Heart right ventricle (tissue), 16 donors: ENCODE results near the gene SRC. TPM values are rescaled to one million over a fixed set of nuclear protein-coding genes. Genes with fewer than 3 reads are reported as not detected.
"Not testable (repeated sequence)": the region's sequence is repeated elsewhere in the genome, so short reads cannot be mapped to it uniquely, and the experiment has no call there.

Experiments
- ATAC-seq, 8 donors: fragments of 200-7000 bp; cut with Tn5 transposase; one replicate each; pipeline ENCODE4 v1.9.1; 2020; ENCODE audit warnings: mild to moderate bottlenecking in 8 of 8, moderate library complexity in 8 of 8, moderate number of reproducible peaks in 1 of 8
- DNase-seq, 2 donors: peaks; one replicate each; pipeline ENCODE4 v3.0.0-alpha.2; 2020
- H3K27ac ChIP-seq, 10 donors: fragments of 200-600 bp; sonication (generic) in 2 of 10; one replicate each; pipeline versions ENCODE4 v1.5.0 to v1.8.0; 2020 to 2022; ENCODE audit warnings: mild to moderate bottlenecking in 3 of 10
- H3K27me3 ChIP-seq, 7 donors: fragments of 200-600 bp; one replicate each; pipeline ENCODE4 v1.8.0; 2021 to 2022; ENCODE audit warnings: mild to moderate bottlenecking in 2 of 7
- H3K36me3 ChIP-seq, 9 donors: fragments of 200-600 bp; sonication (generic) in 1 of 9; one replicate each; pipeline versions ENCODE4 v1.5.0 to v1.8.0; 2020 to 2022; ENCODE audit warnings: mild to moderate bottlenecking in 2 of 9
- H3K4me1 ChIP-seq, 9 donors: fragments of 200-600 bp; sonication (generic) in 1 of 9; one replicate each; pipeline versions ENCODE4 v1.5.0 to v1.8.0; 2020 to 2022; ENCODE audit warnings: mild to moderate bottlenecking in 4 of 9
- H3K4me3 ChIP-seq, 10 donors: fragments of 200-600 bp; sonication (generic) in 2 of 10; one replicate each; pipeline versions ENCODE4 v1.5.0 to v1.8.0; 2020 to 2022; ENCODE audit warnings: mild to moderate bottlenecking in 7 of 10, moderate library complexity in 2 of 10
- H3K9me3 ChIP-seq, 11 donors: fragments of 200-600 bp in 10 of 11; sonication (generic) in 2 of 11; one replicate each; pipeline versions ENCODE4 v1.5.0 to v1.8.0; 2013 to 2022; ENCODE audit warnings: mild to moderate bottlenecking in 2 of 11, control low read depth in 1 of 11, moderate library complexity in 1 of 11
- WGBS, 2 donors: extraction: QIAGEN DNeasy Blood & Tissue Kit; methylation state at CpG; one replicate each; pipeline ENCODE4 v1.1.7; 2013; ENCODE audit warnings: inconsistent platforms in 1 of 2; 5-methylcytosine and 5-hydroxymethylcytosine counted together
- intact Hi-C, 10 donors: fragments of 100-400 bp; cut with DNase I; formaldehyde crosslinking; loops; one replicate each; pipeline versions ENCODE4 v1.11.1 to v1.14.2; 2022
- polyA plus RNA-seq, 2 donors: library from polyadenylated mRNA; stranded (reverse); fragments of 200-250 nt; gene quantifications; one replicate each; pipeline ENCODE4 v1.2.3, GENCODE V29; 2013
- total RNA-seq, 10 donors: library from RNA; stranded (reverse); fragmentation: NEBNext Ultra II Directional in 3 of 10; extraction: Animal tissue kit (Norgen Biotek cat#: 25700) in 3 of 10; gene quantifications; one replicate each; pipeline versions ENCODE4 v1.2.1 to v1.2.4, GENCODE V29; 2021 to 2023
- TF ChIP-seq, protein P1 (sequence below), 9 donors: fragments of 200-600 bp; sonication (generic) in 2 of 9; IDR thresholded peaks; one replicate each; pipeline versions ENCODE4 v1.5.0 to v1.8.0; 2021 to 2022; ENCODE audit warnings: antibody characterized with exemption in 9 of 9, mild to moderate bottlenecking in 5 of 9, moderate library complexity in 1 of 9
- donor health status: Arrhythmogenic right ventricular cardiomyopathy.
- donor health status: ischemic (EF 13 %, LVEDD 7.1; RV severe dilation, severe dysfunction).
- donor health status: healthy with polysubstance abuse.
- donor health status: DM: no; HTN: yes; CAD: no.
- donor health status: DM: no; HTN: no; CAD: no.
- donor health status: ischemic (EF 25% LVEDD 6.9; RV normal size, moderate dysfunction).
- donor health status: ischemic (EF 25% LVEDD 5.7; RV mildly dilated, moderate dysfunction).
- donor health status: healthy.
- donor health status: DM: yes; HTN: yes; CAD: no.
- donor health status: Ischemic cardiomyopathy.
- donor health status: ischemic (EF 35%, LVEDD 5.7; RV mildly dilated, moderate dysfunction).
- donor health status: nonischemic (EF 11% LVEDD 7.7; RV severe dilation, severe dysfunction).
- donor health status: DM: yes; HTN: yes; CAD: no.
- donor health status: PGD.
- donor health status: ischemic (EF 29% LVEDD 5.4; RV normal size, mild dysfunction).
- donor health status: nonischemic (EF 23%, LVEDD 6.1; RV moderate dilation, normal function).

The SRC gene
- total and polyA plus RNA-seq, 12 donors, result 1.9 to 10.8 (median 4.2) TPM

DNA sequence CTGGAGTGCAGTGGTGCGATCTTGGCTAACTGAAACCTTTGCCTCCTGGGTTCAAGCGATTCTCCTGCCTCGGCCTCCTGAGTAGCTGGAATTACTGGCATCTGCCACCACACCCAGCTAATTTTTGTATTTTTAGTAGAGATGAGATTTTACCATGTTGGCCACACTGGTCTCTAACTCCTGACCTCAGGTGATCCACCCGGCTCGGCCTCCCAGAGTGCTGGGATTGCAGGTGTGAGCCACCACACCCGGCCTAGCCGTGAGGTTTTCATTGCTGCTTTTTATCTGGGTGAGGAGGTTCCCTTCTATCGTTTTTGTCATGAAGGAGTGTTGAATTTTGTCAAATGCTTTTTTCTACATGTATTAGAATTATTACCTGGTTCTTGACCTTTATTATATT is 23.9 kb downstream of the SRC start:
- intact Hi-C loops, result no loop called here
- DNase-seq (no peak), ATAC-seq (no peak)
- H3K4me1 ChIP-seq, result peaks cover 0 to 15% (median 0%) of the 10 kb centered on the region in 9 donors
- no peaks in the 10 kb centered on the region for H3K9me3 ChIP-seq
- TF ChIP-seq, protein P1, sequence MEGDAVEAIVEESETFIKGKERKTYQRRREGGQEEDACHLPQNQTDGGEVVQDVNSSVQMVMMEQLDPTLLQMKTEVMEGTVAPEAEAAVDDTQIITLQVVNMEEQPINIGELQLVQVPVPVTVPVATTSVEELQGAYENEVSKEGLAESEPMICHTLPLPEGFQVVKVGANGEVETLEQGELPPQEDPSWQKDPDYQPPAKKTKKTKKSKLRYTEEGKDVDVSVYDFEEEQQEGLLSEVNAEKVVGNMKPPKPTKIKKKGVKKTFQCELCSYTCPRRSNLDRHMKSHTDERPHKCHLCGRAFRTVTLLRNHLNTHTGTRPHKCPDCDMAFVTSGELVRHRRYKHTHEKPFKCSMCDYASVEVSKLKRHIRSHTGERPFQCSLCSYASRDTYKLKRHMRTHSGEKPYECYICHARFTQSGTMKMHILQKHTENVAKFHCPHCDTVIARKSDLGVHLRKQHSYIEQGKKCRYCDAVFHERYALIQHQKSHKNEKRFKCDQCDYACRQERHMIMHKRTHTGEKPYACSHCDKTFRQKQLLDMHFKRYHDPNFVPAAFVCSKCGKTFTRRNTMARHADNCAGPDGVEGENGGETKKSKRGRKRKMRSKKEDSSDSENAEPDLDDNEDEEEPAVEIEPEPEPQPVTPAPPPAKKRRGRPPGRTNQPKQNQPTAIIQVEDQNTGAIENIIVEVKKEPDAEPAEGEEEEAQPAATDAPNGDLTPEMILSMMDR (IDR thresholded peaks at IDR 0.05), result no peak
- peaks cover 0 to 12% (median 0%) of the 10 kb centered on the region in 9 donors for H3K36me3 ChIP-seq
- H3K27me3 ChIP-seq, result no peaks in the 10 kb centered on the region
- no peak overlapping the region for H3K27ac ChIP-seq
- H3K4me3 ChIP-seq, result no peak overlapping the region
- WGBS, 2 donors, result 93 to 94% methylated on average over 8 of the region's 8 CpGs

DNA sequence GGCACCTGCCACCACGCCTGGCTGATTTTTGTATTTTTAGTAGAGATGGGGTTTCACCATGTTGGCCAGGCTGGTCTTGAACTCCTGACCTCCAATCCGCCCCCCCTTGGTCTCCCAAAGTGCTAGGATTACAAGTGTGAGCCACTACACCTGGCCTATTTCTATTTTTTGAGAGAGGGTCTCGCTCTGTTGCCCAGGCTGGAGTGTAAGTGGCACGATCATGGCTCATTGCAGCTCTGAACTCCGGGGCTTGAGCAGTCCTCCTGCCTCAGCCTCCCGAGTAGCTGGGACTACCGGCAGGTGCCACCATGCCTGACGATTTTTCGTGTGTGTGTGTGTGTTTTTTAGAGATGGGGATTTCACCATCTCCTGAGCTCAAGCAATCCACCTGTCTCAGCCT is 25.9 kb downstream of the SRC start:
- H3K4me3 ChIP-seq, H3K9me3 ChIP-seq, intact Hi-C loops, H3K4me1 ChIP-seq, H3K27ac ChIP-seq, H3K27me3 ChIP-seq, DNase-seq, ATAC-seq, H3K36me3 ChIP-seq: not testable (repeated sequence)
- 92 to 93% methylated on average over 9 of the region's 9 CpGs for WGBS, 2 donors

DNA sequence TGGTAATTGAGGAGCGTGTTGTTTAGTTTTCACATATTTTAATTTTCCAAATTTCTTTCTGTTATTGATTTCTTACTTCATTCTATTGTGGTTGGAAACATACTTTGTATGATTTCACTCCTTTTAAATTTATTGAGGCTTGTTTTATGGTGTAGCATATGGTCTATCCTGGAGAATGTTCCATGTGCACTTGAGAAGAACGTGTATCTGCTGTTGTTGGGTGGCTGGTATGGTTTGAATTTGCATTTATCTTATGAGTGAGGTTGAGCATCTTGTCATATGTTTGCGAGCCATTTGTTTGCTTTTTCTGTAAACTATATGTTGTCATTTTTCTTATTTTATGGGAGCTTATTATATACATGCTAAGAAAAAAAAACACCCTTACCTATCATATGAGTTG is 26.5 kb downstream of the SRC start:
- 89 to 92% methylated on average over 3 of the region's 3 CpGs for WGBS, 2 donors
- Histone ChIP-seq H3K4me1 (no peaks in the 10 kb centered on the region), H3K27me3 (no peaks in the 10 kb centered on the region), H3K27ac (no peak overlapping the region), H3K9me3 (no peaks in the 10 kb centered on the region), H3K36me3 (peaks cover 0 to 10% (median 0%) of the 10 kb centered on the region in 9 donors), H3K4me3 (no peak overlapping the region)
- DNase-seq, result no peak
- TF ChIP-seq, protein P1 (IDR thresholded peaks at IDR 0.05), result no peak
- intact Hi-C loops, result no loop called here
- ATAC-seq, result no peak

DNA sequence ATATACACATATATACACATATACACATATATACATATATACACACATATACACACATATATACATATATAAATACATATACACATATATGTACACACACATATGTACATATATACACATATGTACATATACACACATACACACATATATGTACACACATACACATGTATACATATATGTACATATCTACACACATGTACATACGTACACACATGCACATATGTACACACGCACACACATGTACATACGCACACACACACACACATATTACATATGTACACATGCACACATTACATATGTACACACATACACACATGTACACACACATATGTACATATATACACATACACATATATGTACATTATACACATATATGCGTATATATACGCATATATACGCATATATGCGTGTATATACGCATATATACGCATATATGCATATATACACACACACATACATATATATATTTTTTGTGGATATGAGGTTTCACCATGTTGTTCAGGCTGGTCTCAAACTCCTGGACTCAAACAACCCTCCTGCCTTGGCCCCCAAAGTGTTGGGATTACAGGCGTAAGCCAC is 27.2 kb downstream of the SRC start:
- no peak overlapping the region for H3K4me3 ChIP-seq
- 88% methylated on average over 10 of the region's 10 CpGs for WGBS, 2 donors
- H3K9me3 ChIP-seq, result no peaks in the 10 kb centered on the region
- intact Hi-C loops, result no loop called here
- no peak for DNase-seq
- no peaks in the 10 kb centered on the region for H3K27me3 ChIP-seq
- TF ChIP-seq, protein P1 (IDR thresholded peaks at IDR 0.05), result no peak
- H3K4me1 ChIP-seq, result peaks cover 0 to 4% (median 0%) of the 10 kb centered on the region in 9 donors
- no peak overlapping the region for H3K27ac ChIP-seq
- H3K36me3 ChIP-seq, result peaks cover 0 to 10% (median 0%) of the 10 kb centered on the region in 9 donors
- ATAC-seq, result no peak

DNA sequence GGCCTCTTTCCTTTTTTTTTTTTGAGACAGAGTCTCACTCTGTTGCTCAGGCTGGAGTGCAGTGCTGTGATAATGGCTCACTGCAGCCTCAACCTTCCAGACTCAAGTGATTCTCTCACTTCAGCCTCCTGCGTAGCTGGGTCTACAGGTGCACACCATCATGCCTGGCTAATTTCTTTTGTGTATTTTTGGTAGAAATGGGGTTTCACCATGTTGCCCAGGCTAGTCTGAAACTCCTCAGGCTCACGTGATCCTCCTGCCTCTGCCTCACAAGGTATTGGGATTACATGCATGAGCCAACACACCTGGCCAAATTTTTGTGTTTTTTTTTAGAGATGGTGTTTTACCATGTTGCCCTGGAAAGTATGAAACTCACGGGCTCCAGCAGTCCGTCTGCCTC is 29.3 kb downstream of the SRC start:
- peaks cover 0 to 18% (median 0%) of the 10 kb centered on the region in 9 donors for H3K4me1 ChIP-seq
- H3K36me3 ChIP-seq, result peaks cover 0 to 10% (median 0%) of the 10 kb centered on the region in 9 donors
- ATAC-seq, result no peak
- H3K9me3 ChIP-seq, result no peaks in the 10 kb centered on the region
- TF ChIP-seq, protein P1 (IDR thresholded peaks at IDR 0.05), result no peak
- no peaks in the 10 kb centered on the region for H3K27me3 ChIP-seq
- 95 to 98% methylated on average over 4 of the region's 4 CpGs for WGBS, 2 donors
- no peak overlapping the region for H3K27ac ChIP-seq
- intact Hi-C loops, result no loop called here
- no peak overlapping the region for H3K4me3 ChIP-seq
- no peak for DNase-seq
